Endodermal cell (in vitro differentiated cells): ENCODE data around the gene GPR137B. TPM values are rescaled to one million over a fixed set of nuclear protein-coding genes. Genes with fewer than 3 reads are reported as not detected.

Experiments
- DNase-seq: peaks from one replicate; pipeline ENCODE4 v3.0.0-alpha.2; 2017
- H3K27ac ChIP-seq: 2 replicates; pipeline ENCODE4 v1.5.1; 2013; ENCODE audit warnings: mild to moderate bottlenecking, low read depth, low read length, moderate library complexity
- H3K27me3 ChIP-seq: 2 replicates; pipeline ENCODE4 v1.6.1; 2013; ENCODE audit warnings: mild to moderate bottlenecking, low read length, moderate library complexity; ENCODE audit not compliant: insufficient read depth, control insufficient read depth, poor library complexity, severe bottlenecking
- H3K36me3 ChIP-seq: 2 replicates; pipeline ENCODE4 v1.7.0; 2013; ENCODE audit warnings: mild to moderate bottlenecking, low read length, moderate library complexity; ENCODE audit not compliant: control insufficient read depth, insufficient read depth
- H3K4me1 ChIP-seq: one replicate; pipeline ENCODE4 v1.7.0; 2013; ENCODE audit warnings: low read length; ENCODE audit not compliant: control insufficient read depth, insufficient read depth
- H3K4me3 ChIP-seq: 2 replicates; pipeline ENCODE4 v1.5.1; 2013; ENCODE audit warnings: mild to moderate bottlenecking, low read length, moderate library complexity
- H3K9ac ChIP-seq: 2 replicates; pipeline ENCODE4 v1.6.1; 2013; ENCODE audit warnings: mild to moderate bottlenecking, low read length, moderate library complexity; ENCODE audit not compliant: poor library complexity, severe bottlenecking; ENCODE audit errors: extremely low read depth
- H3K9me3 ChIP-seq: 2 replicates; pipeline ENCODE4 v1.6.1; 2013; ENCODE audit warnings: mild to moderate bottlenecking, low read length, moderate library complexity; ENCODE audit not compliant: control insufficient read depth
- H3K27ac Mint-ChIP-seq: 2 replicates; pipeline ENCODE4 v1.8.0; 2020; ENCODE audit warnings: mixed read lengths
- H3K27me3 Mint-ChIP-seq: 2 replicates; pipeline ENCODE4 v1.8.0; 2021; ENCODE audit warnings: mild to moderate bottlenecking, mixed read lengths; ENCODE audit not compliant: insufficient read depth
- H3K36me3 Mint-ChIP-seq: 2 replicates; pipeline ENCODE4 v1.8.0; 2020; ENCODE audit warnings: low read depth, mixed read lengths
- H3K4me1 Mint-ChIP-seq: 2 replicates; pipeline ENCODE4 v1.8.0; 2020; ENCODE audit warnings: mixed read lengths
- H3K4me3 Mint-ChIP-seq: 2 replicates; pipeline ENCODE4 v1.8.0; 2020; ENCODE audit warnings: mild to moderate bottlenecking, moderate library complexity, mixed read lengths
- H3K9me3 Mint-ChIP-seq: 2 replicates; pipeline ENCODE4 v1.8.0; 2020; ENCODE audit warnings: mild to moderate bottlenecking, mixed read lengths
- WGBS, 2 experiments: methylation state at CpG; one replicate each; pipeline versions ENCODE4 v1.1.5 to v1.1.7; 2013; ENCODE audit warnings: missing lambda C conversion rate in 2 of 2, mixed read lengths in 1 of 2; ENCODE audit not compliant: insufficient coverage in 1 of 2, insufficient read length in 1 of 2; 5-methylcytosine and 5-hydroxymethylcytosine counted together
- total RNA-seq, 2 donors: library from RNA; stranded (reverse); fragmentation: NEBNext Ultra II Directional in 1 of 2; extraction: Animal tissue kit (Norgen Biotek cat#: 25700) in 1 of 2; gene quantifications; 2 replicates in 1 of 2; 3 replicates in 1 of 2; pipeline ENCODE4 v1.2.1, GENCODE V29; 2021
- TF ChIP-seq, protein P1 (sequence below): fragments of 200-600 bp; sonication (generic); conservative IDR thresholded peaks from 2 replicates; pipeline ENCODE4 v1.5.0; 2021; ENCODE audit warnings: antibody characterized with exemption, mild to moderate bottlenecking

Gene GPR137B
- total RNA-seq, 2 donors from 2014 or later, result 2.8 to 6.7 TPM

DNA sequence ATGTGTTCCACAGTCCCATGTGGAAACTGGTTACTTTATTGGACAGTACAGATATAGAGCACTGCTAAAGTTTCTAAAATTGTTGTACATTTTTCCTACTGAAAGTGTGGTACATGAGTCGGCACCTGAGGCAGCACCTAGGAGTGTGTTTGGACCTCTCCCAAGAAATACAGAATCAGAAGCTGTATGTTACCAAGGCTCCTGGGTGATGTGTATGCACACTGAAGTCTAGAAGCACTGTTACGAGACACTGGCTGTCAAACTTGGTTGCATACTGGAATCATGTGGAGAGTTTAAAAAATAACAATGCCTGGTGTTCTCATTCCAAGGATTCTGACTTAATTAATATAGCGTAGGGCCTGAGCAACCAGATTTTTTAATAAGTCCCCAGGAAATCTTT is 92.8 kb downstream of the GPR137B start:
- 83 to 91% methylated on average over 2 to 3 of the region's 3 CpGs for WGBS, 2 experiments
- no peaks in the 10 kb centered on the region for H3K4me1 ChIP-seq
- no peaks in the 10 kb centered on the region for H3K4me1 Mint-ChIP-seq

DNA sequence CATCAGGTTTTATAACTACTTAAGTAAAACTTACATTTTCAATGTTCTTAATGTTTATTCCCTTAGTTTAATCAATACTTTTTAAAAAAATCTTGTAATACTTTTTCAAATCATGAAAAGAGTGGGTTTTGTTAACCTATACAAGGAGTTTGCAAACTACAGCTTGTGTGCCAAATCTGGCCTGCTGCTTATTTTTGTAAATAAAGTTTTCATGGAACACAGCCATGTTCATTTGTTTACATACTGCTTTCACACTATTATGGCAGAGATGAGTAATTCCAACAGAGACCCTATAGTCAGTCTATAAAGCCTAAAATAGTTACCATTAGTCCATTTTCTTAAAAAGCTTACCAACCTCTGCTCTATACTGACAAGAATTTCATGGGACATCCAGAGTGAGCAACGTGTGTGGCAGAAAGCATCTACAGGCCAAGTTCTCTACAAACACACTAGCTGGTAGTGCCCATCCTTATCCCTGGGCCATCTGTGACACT is 96.8 kb downstream of the GPR137B start:
- no peak overlapping the region for H3K9ac ChIP-seq
- DNase-seq, result no peak
- Mint-ChIP-seq H3K9me3 (no peaks in the 10 kb centered on the region), H3K4me1 (no peaks in the 10 kb centered on the region), H3K4me3 (no peak overlapping the region), H3K27me3 (no peaks in the 10 kb centered on the region), H3K27ac (no peak overlapping the region), H3K36me3 (no peaks in the 10 kb centered on the region)
- H3K27me3 ChIP-seq, result no peaks in the 10 kb centered on the region
- no peak overlapping the region for H3K4me3 ChIP-seq
- H3K27ac ChIP-seq, result no peak overlapping the region
- TF ChIP-seq, protein P1, sequence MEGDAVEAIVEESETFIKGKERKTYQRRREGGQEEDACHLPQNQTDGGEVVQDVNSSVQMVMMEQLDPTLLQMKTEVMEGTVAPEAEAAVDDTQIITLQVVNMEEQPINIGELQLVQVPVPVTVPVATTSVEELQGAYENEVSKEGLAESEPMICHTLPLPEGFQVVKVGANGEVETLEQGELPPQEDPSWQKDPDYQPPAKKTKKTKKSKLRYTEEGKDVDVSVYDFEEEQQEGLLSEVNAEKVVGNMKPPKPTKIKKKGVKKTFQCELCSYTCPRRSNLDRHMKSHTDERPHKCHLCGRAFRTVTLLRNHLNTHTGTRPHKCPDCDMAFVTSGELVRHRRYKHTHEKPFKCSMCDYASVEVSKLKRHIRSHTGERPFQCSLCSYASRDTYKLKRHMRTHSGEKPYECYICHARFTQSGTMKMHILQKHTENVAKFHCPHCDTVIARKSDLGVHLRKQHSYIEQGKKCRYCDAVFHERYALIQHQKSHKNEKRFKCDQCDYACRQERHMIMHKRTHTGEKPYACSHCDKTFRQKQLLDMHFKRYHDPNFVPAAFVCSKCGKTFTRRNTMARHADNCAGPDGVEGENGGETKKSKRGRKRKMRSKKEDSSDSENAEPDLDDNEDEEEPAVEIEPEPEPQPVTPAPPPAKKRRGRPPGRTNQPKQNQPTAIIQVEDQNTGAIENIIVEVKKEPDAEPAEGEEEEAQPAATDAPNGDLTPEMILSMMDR, result no peak
- WGBS, 2 experiments, result 75 to 91% methylated on average over 1 of the region's 1 CpG
- H3K36me3 ChIP-seq, result no peaks in the 10 kb centered on the region
- no peaks in the 10 kb centered on the region for H3K4me1 ChIP-seq
- H3K9me3 ChIP-seq, result no peaks in the 10 kb centered on the region

More for the DNA sequence above, 92.8 kb downstream of the GPR137B start:
- Histone ChIP-seq H3K9ac (no peak overlapping the region), H3K27me3 (no peaks in the 10 kb centered on the region), H3K27ac (no peak overlapping the region), H3K4me3 (no peak overlapping the region), H3K9me3 (no peaks in the 10 kb centered on the region), H3K36me3 (no peaks in the 10 kb centered on the region)
- Mint-ChIP-seq H3K36me3 (no peaks in the 10 kb centered on the region), H3K4me3 (no peak overlapping the region), H3K9me3 (no peaks in the 10 kb centered on the region), H3K27me3 (no peaks in the 10 kb centered on the region), H3K27ac (no peak overlapping the region)
- TF ChIP-seq, protein P1, result no peak
- DNase-seq, result no peak

- Mint-ChIP-seq H3K4me3 (no peak overlapping the region), H3K4me1 (no peaks in the 10 kb centered on the region), H3K27ac (no peak overlapping the region), H3K36me3 (no peaks in the 10 kb centered on the region), H3K27me3 (no peaks in the 10 kb centered on the region), H3K9me3 (no peaks in the 10 kb centered on the region)
- no peaks in the 10 kb centered on the region for H3K9me3 ChIP-seq
- 92 to 100% methylated on average over 1 to 3 of the region's 3 CpGs for WGBS, 2 experiments
- H3K27me3 ChIP-seq, result no peaks in the 10 kb centered on the region
- no peak overlapping the region for H3K9ac ChIP-seq
- no peaks in the 10 kb centered on the region for H3K4me1 ChIP-seq
- DNase-seq, result no peak
- TF ChIP-seq, protein P1, result no peak
- H3K4me3 ChIP-seq, result no peak overlapping the region
- no peaks in the 10 kb centered on the region for H3K36me3 ChIP-seq
- no peak overlapping the region for H3K27ac ChIP-seq
Measured at GRCh38 chr1:236240675-236241074, 98.3 kb downstream of the GPR137B start.
